Omental fat pad (tissue), 4 donors: ENCODE data around the gene AMPD3. TPM values are rescaled to one million over a fixed set of nuclear protein-coding genes. Genes with fewer than 3 reads are reported as not detected.

Experiments
- ATAC-seq: fragments of 150-250 bp; one replicate; pipeline ENCODE4 v1.9.1; 2016; ENCODE audit warnings: mild to moderate bottlenecking, moderate library complexity; ENCODE audit not compliant: low FRiP score
- DNase-seq: peaks from one replicate; pipeline ENCODE4 v3.0.0-alpha.2; 2019; ENCODE audit warnings: low spot score
- CTCF ChIP-seq, 3 donors: fragments of 450-650 bp; IDR thresholded peaks; one replicate each; pipeline ENCODE4 v1.5.1; 2016 to 2017; ENCODE audit warnings: antibody characterized with exemption in 3 of 3, mild to moderate bottlenecking in 3 of 3, moderate library complexity in 2 of 3
- total RNA-seq, 4 donors: library from RNA; depleted of rRNA; stranded (reverse); fragments of >200 nt; gene quantifications; one replicate each; pipeline ENCODE4 v1.1.0, GENCODE V29; 2016

AMPD3 gene
- total RNA-seq, 4 donors from 2014 or later = 4.4 to 43.3 (median 9.9) TPM

- TF ChIP-seq CTCF (IDR thresholded peaks at IDR 0.05) = no peak
- DNase-seq (no peak), ATAC-seq (no peak)
Observed at GRCh38 chr11:10453261-10453660, 1.8 kb upstream of the AMPD3 start.

GRCh38 chr11:10455637-10456487 lies 798 bp downstream of the AMPD3 start:
- ATAC-seq (peak; percentile 83), DNase-seq (no peak)
- no peak for TF ChIP-seq CTCF (IDR thresholded peaks at IDR 0.05)

DNA sequence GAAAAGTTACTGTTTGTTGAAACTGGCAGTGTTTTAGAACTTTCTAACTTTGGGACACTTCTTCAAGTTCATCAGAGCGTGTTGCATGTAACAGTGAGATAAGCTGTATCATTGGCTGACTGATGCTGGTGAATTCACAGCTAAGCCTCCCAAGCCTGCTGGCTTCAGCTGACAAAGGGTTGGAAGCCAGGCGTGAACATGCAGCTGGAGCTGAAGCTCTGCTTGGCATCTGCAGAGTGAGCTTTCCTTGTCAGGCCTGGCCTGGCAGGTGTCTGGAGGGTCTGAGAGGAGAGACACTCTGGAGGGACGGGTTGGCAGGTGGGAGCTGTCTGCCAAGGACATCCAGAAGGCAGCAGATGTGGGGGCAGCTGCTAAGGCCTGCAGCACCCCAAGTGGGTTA lies 1.5 kb downstream of the AMPD3 start:
- ATAC-seq (no peak), DNase-seq (no peak)
- no peak for TF ChIP-seq CTCF (IDR thresholded peaks at IDR 0.05)

- TF ChIP-seq CTCF (IDR thresholded peaks at IDR 0.05) = no peak
- ATAC-seq (no peak), DNase-seq (no peak)
Observed at GRCh38 chr11:10457901-10458300, 2.8 kb downstream of the AMPD3 start.

- DNase-seq (no peak), ATAC-seq (no peak)
- TF ChIP-seq CTCF (IDR thresholded peaks at IDR 0.05) = no peak
Observed at GRCh38 chr11:10459029-10459970, 4.2 kb downstream of the AMPD3 start.

DNA sequence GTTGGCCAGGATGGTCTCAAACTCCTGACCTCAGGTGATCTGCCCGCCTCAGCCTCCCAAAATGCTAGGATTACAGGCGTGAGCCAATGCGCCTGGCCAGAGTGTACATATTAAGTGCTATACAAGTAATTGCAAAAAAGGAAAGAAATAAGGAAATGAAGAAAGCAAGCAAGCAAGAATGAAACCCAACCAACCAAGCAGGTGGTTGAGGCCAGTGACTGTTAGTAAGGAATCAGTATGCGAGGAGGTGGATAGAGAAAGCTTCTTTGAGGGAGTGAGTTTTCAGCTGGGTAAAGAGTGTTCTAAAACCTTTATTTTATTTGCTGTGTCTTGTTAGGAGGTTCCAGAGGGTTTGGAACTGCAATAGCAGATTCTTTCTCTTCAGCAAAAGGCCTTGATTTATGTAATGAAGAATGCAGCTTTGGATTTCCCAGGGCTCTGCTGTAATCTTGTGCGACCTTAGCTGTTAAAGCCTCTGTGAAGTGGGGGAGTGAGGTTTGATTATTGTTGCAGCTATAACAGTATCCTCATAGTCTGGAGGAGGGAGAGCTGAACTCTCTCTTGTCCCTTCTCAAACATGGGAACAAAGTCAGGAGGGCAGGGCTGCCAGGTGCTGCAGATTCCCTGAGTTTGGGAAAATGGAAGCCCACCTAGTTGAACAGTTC lies 5.7 kb downstream of the AMPD3 start:
- TF ChIP-seq CTCF (IDR thresholded peaks at IDR 0.05) = no peak

More for the DNA sequence above, 5.7 kb downstream of the AMPD3 start:
- no peak for ATAC-seq
- no peak for DNase-seq
